Measurements from ENCODE around the gene FREM1.

The FREM1 gene

GRCh38 chr9:14824481-14824880, 85.7 kb downstream of the FREM1 start:
- Mint-ChIP-seq H3K27me3 (no peaks in the 10 kb centered on the region), H3K36me3 (no peaks in the 10 kb centered on the region), H3K4me1 (no peaks in the 10 kb centered on the region), H3K9me3 (no peaks in the 10 kb centered on the region), H3K4me3 (no peak overlapping the region), H3K27ac (no peak overlapping the region)

- Mint-ChIP-seq H3K4me1 (no peaks in the 10 kb centered on the region), H3K27ac (no peak overlapping the region), H3K4me3 (no peak overlapping the region), H3K9me3 (no peaks in the 10 kb centered on the region), H3K36me3 (no peaks in the 10 kb centered on the region), H3K27me3 (peaks cover 2% of the 10 kb centered on the region)
Measured at GRCh38 chr9:14823800-14824199, 86.4 kb downstream of the FREM1 start.

GRCh38 chr9:14822666-14823065, 87.6 kb downstream of the FREM1 start:
- Mint-ChIP-seq H3K9me3 (no peaks in the 10 kb centered on the region), H3K4me1 (no peaks in the 10 kb centered on the region), H3K36me3 (no peaks in the 10 kb centered on the region), H3K27ac (no peak overlapping the region), H3K27me3 (peaks cover 2% of the 10 kb centered on the region), H3K4me3 (no peak overlapping the region)

- Mint-ChIP-seq H3K27me3 (peaks cover 2% of the 10 kb centered on the region), H3K4me3 (no peak overlapping the region), H3K4me1 (no peaks in the 10 kb centered on the region), H3K36me3 (no peaks in the 10 kb centered on the region), H3K9me3 (no peaks in the 10 kb centered on the region), H3K27ac (no peak overlapping the region)
Measured at GRCh38 chr9:14819183-14819582, 91.0 kb downstream of the FREM1 start.

GRCh38 chr9:14814249-14814628, 96.0 kb downstream of the FREM1 start:
- Mint-ChIP-seq H3K27me3 (peaks cover 6% of the 10 kb centered on the region), H3K9me3 (no peaks in the 10 kb centered on the region), H3K4me3 (no peak overlapping the region), H3K36me3 (no peaks in the 10 kb centered on the region), H3K27ac (no peak overlapping the region), H3K4me1 (no peaks in the 10 kb centered on the region)

GRCh38 chr9:14813336-14814248, 96.6 kb downstream of the FREM1 start:
- H3K27ac Mint-ChIP-seq, result no peak overlapping the region
- no peaks in the 10 kb centered on the region for H3K4me1 Mint-ChIP-seq
- peaks cover 3% of the 10 kb centered on the region for H3K27me3 Mint-ChIP-seq

GRCh38 chr9:14812806-14813205, 97.4 kb downstream of the FREM1 start:
- Mint-ChIP-seq H3K27ac (no peak overlapping the region), H3K27me3 (peaks cover 3% of the 10 kb centered on the region), H3K4me1 (no peaks in the 10 kb centered on the region), H3K36me3 (no peaks in the 10 kb centered on the region), H3K9me3 (no peaks in the 10 kb centered on the region), H3K4me3 (no peak overlapping the region)

More at GRCh38 chr9:14813336-14814248, 96.6 kb downstream of the FREM1 start:
- no peaks in the 10 kb centered on the region for H3K9me3 Mint-ChIP-seq
- H3K4me3 Mint-ChIP-seq, result no peak overlapping the region
- no peaks in the 10 kb centered on the region for H3K36me3 Mint-ChIP-seq

- H3K4me1 Mint-ChIP-seq, result no peaks in the 10 kb centered on the region
- no peak overlapping the region for H3K27ac Mint-ChIP-seq
- H3K27me3 Mint-ChIP-seq, result peaks cover 3% of the 10 kb centered on the region
- no peak overlapping the region for H3K4me3 Mint-ChIP-seq
- no peaks in the 10 kb centered on the region for H3K36me3 Mint-ChIP-seq
- no peaks in the 10 kb centered on the region for H3K9me3 Mint-ChIP-seq
Measured at GRCh38 chr9:14811844-14812243, 98.4 kb downstream of the FREM1 start.

- Mint-ChIP-seq H3K27ac (no peak overlapping the region), H3K4me3 (no peak overlapping the region), H3K36me3 (no peaks in the 10 kb centered on the region), H3K9me3 (no peaks in the 10 kb centered on the region), H3K4me1 (no peaks in the 10 kb centered on the region), H3K27me3 (peaks cover 4% of the 10 kb centered on the region)
Measured at GRCh38 chr9:14806941-14807520, 103.2 kb downstream of the FREM1 start.

- Mint-ChIP-seq H3K4me3 (no peak overlapping the region), H3K9me3 (no peaks in the 10 kb centered on the region), H3K27me3 (peaks cover 2% of the 10 kb centered on the region), H3K4me1 (no peaks in the 10 kb centered on the region), H3K36me3 (no peaks in the 10 kb centered on the region), H3K27ac (no peak overlapping the region)
Measured at GRCh38 chr9:14799030-14799429, 111.2 kb downstream of the FREM1 start.

- no peak overlapping the region for H3K27ac Mint-ChIP-seq
- no peak overlapping the region for H3K4me3 Mint-ChIP-seq
- peaks cover 4% of the 10 kb centered on the region for H3K27me3 Mint-ChIP-seq
- H3K9me3 Mint-ChIP-seq, result no peaks in the 10 kb centered on the region
- H3K36me3 Mint-ChIP-seq, result no peaks in the 10 kb centered on the region
- no peaks in the 10 kb centered on the region for H3K4me1 Mint-ChIP-seq
Measured at GRCh38 chr9:14797435-14797834, 112.8 kb downstream of the FREM1 start.

- no peak overlapping the region for H3K27ac Mint-ChIP-seq
- no peaks in the 10 kb centered on the region for H3K4me1 Mint-ChIP-seq
- peaks cover 11% of the 10 kb centered on the region for H3K27me3 Mint-ChIP-seq
- no peak overlapping the region for H3K4me3 Mint-ChIP-seq
- H3K36me3 Mint-ChIP-seq, result no peaks in the 10 kb centered on the region
- H3K9me3 Mint-ChIP-seq, result no peaks in the 10 kb centered on the region
Measured at GRCh38 chr9:14793389-14793788, 116.8 kb downstream of the FREM1 start.

GRCh38 chr9:14790628-14791027, 119.6 kb downstream of the FREM1 start:
- peaks cover 9% of the 10 kb centered on the region for H3K27me3 Mint-ChIP-seq
- H3K9me3 Mint-ChIP-seq, result no peaks in the 10 kb centered on the region
- no peaks in the 10 kb centered on the region for H3K4me1 Mint-ChIP-seq
- H3K4me3 Mint-ChIP-seq, result no peak overlapping the region
- H3K36me3 Mint-ChIP-seq, result no peaks in the 10 kb centered on the region
- H3K27ac Mint-ChIP-seq, result no peak overlapping the region

GRCh38 chr9:14788846-14789245, 121.4 kb downstream of the FREM1 start:
- H3K36me3 Mint-ChIP-seq, result no peaks in the 10 kb centered on the region
- no peak overlapping the region for H3K4me3 Mint-ChIP-seq
- H3K27ac Mint-ChIP-seq, result no peak overlapping the region
- H3K4me1 Mint-ChIP-seq, result no peaks in the 10 kb centered on the region
- peaks cover 13% of the 10 kb centered on the region for H3K27me3 Mint-ChIP-seq
- no peaks in the 10 kb centered on the region for H3K9me3 Mint-ChIP-seq

- no peaks in the 10 kb centered on the region for H3K9me3 Mint-ChIP-seq
- H3K27me3 Mint-ChIP-seq, result peaks cover 8% of the 10 kb centered on the region
- H3K4me1 Mint-ChIP-seq, result no peaks in the 10 kb centered on the region
- no peak overlapping the region for H3K27ac Mint-ChIP-seq
- H3K36me3 Mint-ChIP-seq, result no peaks in the 10 kb centered on the region
- H3K4me3 Mint-ChIP-seq, result no peak overlapping the region
Measured at GRCh38 chr9:14783358-14783757, 126.9 kb downstream of the FREM1 start.

GRCh38 chr9:14782286-14783051, 127.8 kb downstream of the FREM1 start:
- no peak overlapping the region for H3K27ac Mint-ChIP-seq
- peaks cover 9% of the 10 kb centered on the region for H3K27me3 Mint-ChIP-seq
- no peaks in the 10 kb centered on the region for H3K9me3 Mint-ChIP-seq
- H3K4me1 Mint-ChIP-seq, result no peaks in the 10 kb centered on the region
- H3K4me3 Mint-ChIP-seq, result no peak overlapping the region
- H3K36me3 Mint-ChIP-seq, result no peaks in the 10 kb centered on the region
